IMR-90 (cell line): ENCODE measurements around the gene PDCD1LG2. TPM values are rescaled to one million over a fixed set of nuclear protein-coding genes. Genes with fewer than 3 reads are reported as not detected.
A peak's percentile ranks its signal among the peaks of the same experiment; 100 is the strongest.

Experiments
- ATAC-seq: fragments of 200-7000 bp; cut with Tn5 transposase; 2 replicates; pipeline ENCODE4 v1.9.1; 2020; ENCODE audit warnings: low read depth, mild to moderate bottlenecking, moderate library complexity
- BruUV-seq: library from RNA; stranded (reverse); fragments of 400-500 nt; replicated peaks from 2 replicates; lab custom pipeline; 2021; lab: Mats Ljungman, UMichigan
- CTCF ChIA-PET: fragments of 300-600 bp; formaldehyde crosslinking; extraction: SDS; loops from one replicate; lab custom pipeline; 2021; ENCODE audit warnings: antibody characterized with exemption; lab: Yijun Ruan, JAX
- POLR2A ChIA-PET: fragments of 300-600 bp; sonication (Branson Sonifier 250); formaldehyde crosslinking; loops from one replicate; lab custom pipeline; 2022; ENCODE audit warnings: antibody characterized with exemption; ENCODE audit not compliant: unreplicated experiment; lab: Charles Lee
- DNase-seq: peaks from one replicate; pipeline ENCODE4 v3.0.0; 2013
- H2AFZ ChIP-seq: replicated peaks from 2 replicates; pipeline ENCODE3; 2013; ENCODE audit warnings: low read length, mild to moderate bottlenecking; ENCODE audit not compliant: poor library complexity
- H2AK5ac ChIP-seq: 2 replicates; pipeline ENCODE4 v1.6.1; 2013; ENCODE audit warnings: low read depth, low read length, inconsistent platforms
- H2AK9ac ChIP-seq: replicated peaks from 2 replicates; pipeline ENCODE3; 2013; ENCODE audit warnings: mild to moderate bottlenecking, low read depth, low read length, moderate library complexity; ENCODE audit not compliant: poor library complexity
- H2BK120ac ChIP-seq: 2 replicates; pipeline ENCODE4 v1.6.1; 2013; ENCODE audit warnings: low read depth, low read length, inconsistent platforms
- H2BK15ac ChIP-seq: 3 replicates; pipeline ENCODE4 v1.6.1; 2013; ENCODE audit warnings: low read depth, low read length, inconsistent platforms
- H2BK20ac ChIP-seq: 2 replicates; pipeline ENCODE4 v1.6.1; 2013; ENCODE audit warnings: low read depth, mild to moderate bottlenecking, inconsistent platforms, low read length, moderate library complexity
- H2BK5ac ChIP-seq: 2 replicates; pipeline ENCODE4 v1.6.1; 2013; ENCODE audit warnings: mild to moderate bottlenecking, low read depth, low read length, inconsistent platforms; ENCODE audit not compliant: poor library complexity, severe bottlenecking
- H3K14ac ChIP-seq: replicated peaks from 2 replicates; pipeline ENCODE4 v1.6.1; 2013; ENCODE audit warnings: low read depth, low read length, inconsistent platforms
- H3K18ac ChIP-seq: 2 replicates; pipeline ENCODE4 v1.6.1; 2013; ENCODE audit warnings: low read depth, low read length, control low read depth
- H3K23ac ChIP-seq: 2 replicates; pipeline ENCODE4 v1.6.1; 2013; ENCODE audit warnings: low read depth, low read length, inconsistent platforms
- H3K27ac ChIP-seq: 2 replicates; pipeline ENCODE4 v1.5.1; 2013; ENCODE audit warnings: mild to moderate bottlenecking, control low read depth, low read length; ENCODE audit not compliant: insufficient read depth
- H3K27me3 ChIP-seq: 2 replicates; pipeline ENCODE4 v1.6.1; 2013; ENCODE audit warnings: low read length; ENCODE audit not compliant: control insufficient read depth, insufficient read depth
- H3K36me3 ChIP-seq: 2 replicates; pipeline ENCODE4 v1.6.1; 2013; ENCODE audit warnings: low read length, mixed read lengths; ENCODE audit not compliant: control insufficient read depth, insufficient read depth
- H3K4ac ChIP-seq: 2 replicates; pipeline ENCODE4 v1.6.1; 2013; ENCODE audit warnings: low read depth, low read length, inconsistent platforms
- H3K4me1 ChIP-seq: 2 replicates; pipeline ENCODE4 v1.6.1; 2013; ENCODE audit warnings: low read length, mixed read lengths; ENCODE audit not compliant: control insufficient read depth, insufficient read depth
- H3K4me2 ChIP-seq: 2 replicates; pipeline ENCODE4 v1.6.1; 2013; ENCODE audit warnings: low read depth, mild to moderate bottlenecking, control low read depth, low read length, moderate library complexity
- H3K4me3 ChIP-seq: 2 replicates; pipeline ENCODE4 v1.5.1; 2013; ENCODE audit warnings: low read depth, mild to moderate bottlenecking, control low read depth, low read length, moderate library complexity; ENCODE audit not compliant: insufficient read depth
- H3K56ac ChIP-seq: 2 replicates; pipeline ENCODE4 v1.6.1; 2013; ENCODE audit warnings: low read length, inconsistent platforms; ENCODE audit not compliant: insufficient read depth; ENCODE audit errors: extremely low read depth
- H3K79me1 ChIP-seq, 2 experiments: 2 replicates each; pipeline ENCODE4 v1.6.1; 2013; ENCODE audit warnings: low read length in 2 of 2, inconsistent platforms in 1 of 2, low read depth in 1 of 2
- H3K9ac ChIP-seq: 2 replicates; pipeline ENCODE4 v1.6.1; 2013; ENCODE audit warnings: low read depth, low read length, control low read depth
- H3K9me1 ChIP-seq: 2 replicates; pipeline ENCODE4 v1.6.1; 2013; ENCODE audit warnings: low read length, inconsistent platforms; ENCODE audit not compliant: insufficient read depth
- H3K9me3 ChIP-seq: 2 replicates; pipeline ENCODE4 v1.6.1; 2013; ENCODE audit warnings: low read length; ENCODE audit not compliant: control insufficient read depth, insufficient read depth
- H4K20me1 ChIP-seq: 2 replicates; pipeline ENCODE4 v1.6.1; 2013; ENCODE audit warnings: low read length, inconsistent platforms; ENCODE audit not compliant: insufficient read depth
- H4K5ac ChIP-seq: 2 replicates; pipeline ENCODE4 v1.6.1; 2013; ENCODE audit warnings: mild to moderate bottlenecking, low read depth, low read length, control low read depth
- H4K8ac ChIP-seq, 2 experiments: 2 replicates each; pipeline ENCODE4 v1.6.1; 2013; ENCODE audit warnings: low read depth in 2 of 2, low read length in 2 of 2, control low read depth in 1 of 2, inconsistent platforms in 1 of 2
- H4K91ac ChIP-seq: 2 replicates; pipeline ENCODE4 v1.6.1; 2013; ENCODE audit warnings: low read depth, low read length, inconsistent platforms; ENCODE audit not compliant: insufficient read depth
- CEBPB ChIP-seq: IDR thresholded peaks from 2 replicates; pipeline ENCODE4 v1.6.1; 2012; ENCODE audit warnings: low read depth, low read length, improper control_type of control experiment
- WGBS, 2 experiments: methylation state at CpG; one replicate each; pipeline versions ENCODE4 v1.1.5 to v1.1.7; 2013; ENCODE audit warnings: missing lambda C conversion rate in 2 of 2; ENCODE audit not compliant: insufficient read length in 1 of 2; ENCODE audit errors: extremely low coverage in 2 of 2; 5-methylcytosine and 5-hydroxymethylcytosine counted together
- dilution Hi-C: fragments of 300-500 bp; cut with HindIII; formaldehyde crosslinking; loops from one replicate; pipeline ENCODE4 v1.14.3; 2018; ENCODE audit warnings: low sequenced_read_pairs; ENCODE audit not compliant: unreplicated experiment
- in situ Hi-C: fragments of 300-500 bp; cut with MboI; formaldehyde crosslinking; loops from 3 replicates; pipeline ENCODE4 v1.14.3; 2019; ENCODE audit warnings: low sequenced_read_pairs, inconsistent platforms, mixed read lengths
- intact Hi-C: fragments of 100-400 bp; cut with micrococcal nuclease; formaldehyde crosslinking; loops from 2 replicates; pipeline ENCODE4 v1.10.0; 2022
- polyA plus RNA-seq, 3 experiments: library from polyadenylated mRNA; depleted of rRNA; stranded (reverse); fragments of >200 nt; gene quantifications; 2 replicates each; pipeline ENCODE4 v1.2.3, GENCODE V29; 2012; ENCODE audit warnings: low replicate concordance in 1 of 3
- total RNA-seq: library from RNA; depleted of rRNA; stranded (reverse); fragments of >200 nt; gene quantifications from 2 replicates; pipeline ENCODE4 v1.2.3, GENCODE V29; 2012
- TF ChIP-seq, protein P1 (sequence below): conservative IDR thresholded peaks from 2 replicates; pipeline ENCODE4 v1.5.1; 2012; ENCODE audit warnings: mild to moderate bottlenecking, low read depth, low read length, improper control_type of control experiment

The PDCD1LG2 gene
- total and polyA plus RNA-seq, 2 of the 4 experiments (the other 2 are of a cell fraction): 17.5 to 33.3 TPM

DNA sequence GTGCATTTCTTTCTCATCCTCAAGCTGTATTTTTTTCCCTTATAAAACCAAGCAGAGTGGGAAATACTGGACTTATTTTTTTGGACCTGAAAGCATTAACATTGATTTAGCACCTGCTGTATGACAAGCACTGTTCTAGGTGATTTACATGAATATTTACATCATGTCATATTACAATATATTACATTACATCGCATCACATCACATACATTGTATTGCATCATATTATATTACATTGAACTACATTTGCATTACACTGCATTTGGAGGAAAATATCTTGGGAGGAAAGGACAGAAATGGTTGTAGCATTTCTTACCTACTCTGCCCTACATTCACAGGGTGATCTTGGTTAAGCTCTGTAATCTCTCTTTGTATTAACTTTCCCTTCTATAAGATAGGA, 11.2 kb upstream of the PDCD1LG2 start:
- no peak overlapping the region for H4K91ac ChIP-seq
- 0 out of 3 replicates have a peak overlapping the region, but pooled peaks have one; percentile 44 for H2BK15ac ChIP-seq
- no peak overlapping the region for H3K4me3 ChIP-seq
- no peak overlapping the region for H3K23ac ChIP-seq
- no peak overlapping the region for H3K4me2 ChIP-seq
- no peaks in the 10 kb centered on the region for H3K9me3 ChIP-seq
- DNase-seq (no peak), ATAC-seq (no peak)
- H3K9me1 ChIP-seq: peaks cover 19% of the 10 kb centered on the region
- dilution Hi-C loops (no loop called here), in situ Hi-C loops (no loop called here), intact Hi-C loops (no loop called here)
- CTCF ChIA-PET: interaction anchor here (0.8 to 1.1 kb wide), 2 partner anchors 9 to 56 kb away, joined by 3 read pairs; no protein-coding TSS in a partner anchor
- POLR2A ChIA-PET: no interaction called here
- no peak overlapping the region; the same call in 1 of the 2 replicates for H2BK20ac ChIP-seq
- WGBS, 2 experiments: no CpG with 5 or more reads among the region's 1 CpG
- no peak overlapping the region for H2AFZ ChIP-seq
- H3K27me3 ChIP-seq: no peaks in the 10 kb centered on the region
- peaks cover 0 to 7% of the 10 kb centered on the region in 2 experiments; a peak in 1 of 4 replicates for H3K79me1 ChIP-seq
- H3K18ac ChIP-seq: no peak overlapping the region
- H3K4ac ChIP-seq: no peak overlapping the region
- no peak overlapping the region for H4K5ac ChIP-seq
- H2AK5ac ChIP-seq: no peak overlapping the region
- no TSS peak for BruUV-seq
- no peaks in the 10 kb centered on the region for H3K36me3 ChIP-seq
- no peak overlapping the region for H2AK9ac ChIP-seq
- no peaks in the 10 kb centered on the region for H4K20me1 ChIP-seq
- H2BK120ac ChIP-seq: no peak overlapping the region; the same call in 1 of the 2 replicates
- no peak overlapping the region for H3K14ac ChIP-seq
- TF ChIP-seq, protein P1, sequence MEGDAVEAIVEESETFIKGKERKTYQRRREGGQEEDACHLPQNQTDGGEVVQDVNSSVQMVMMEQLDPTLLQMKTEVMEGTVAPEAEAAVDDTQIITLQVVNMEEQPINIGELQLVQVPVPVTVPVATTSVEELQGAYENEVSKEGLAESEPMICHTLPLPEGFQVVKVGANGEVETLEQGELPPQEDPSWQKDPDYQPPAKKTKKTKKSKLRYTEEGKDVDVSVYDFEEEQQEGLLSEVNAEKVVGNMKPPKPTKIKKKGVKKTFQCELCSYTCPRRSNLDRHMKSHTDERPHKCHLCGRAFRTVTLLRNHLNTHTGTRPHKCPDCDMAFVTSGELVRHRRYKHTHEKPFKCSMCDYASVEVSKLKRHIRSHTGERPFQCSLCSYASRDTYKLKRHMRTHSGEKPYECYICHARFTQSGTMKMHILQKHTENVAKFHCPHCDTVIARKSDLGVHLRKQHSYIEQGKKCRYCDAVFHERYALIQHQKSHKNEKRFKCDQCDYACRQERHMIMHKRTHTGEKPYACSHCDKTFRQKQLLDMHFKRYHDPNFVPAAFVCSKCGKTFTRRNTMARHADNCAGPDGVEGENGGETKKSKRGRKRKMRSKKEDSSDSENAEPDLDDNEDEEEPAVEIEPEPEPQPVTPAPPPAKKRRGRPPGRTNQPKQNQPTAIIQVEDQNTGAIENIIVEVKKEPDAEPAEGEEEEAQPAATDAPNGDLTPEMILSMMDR: no peak
- peak; percentile 81 for TF ChIP-seq CEBPB
- H3K9ac ChIP-seq: no peak overlapping the region
- no peak overlapping the region for H2BK5ac ChIP-seq
- peaks cover 8% of the 10 kb centered on the region; the same call in 1 of the 2 replicates for H3K4me1 ChIP-seq
- H3K27ac ChIP-seq: no peak overlapping the region
- H3K56ac ChIP-seq: no peak overlapping the region
- peak overlapping the region; percentile 2 to 19; a peak in 1 of 4 replicates for H4K8ac ChIP-seq
